ENCODE results near the gene CDC73. TPM values are rescaled to one million over a fixed set of nuclear protein-coding genes. Genes with fewer than 3 reads are reported as not detected.
"Not testable (repeated sequence)": the region's sequence is repeated elsewhere in the genome, so short reads cannot be mapped to it uniquely, and the experiment has no call there.

CDC73 gene
- total RNA-seq, 1 donor from 2014 or later, result 59.8 TPM

- no peak for ATAC-seq
- DNase-seq, result no peak
- H3K27me3 ChIP-seq (ENCODE audit: low read depth), result no peaks in the 10 kb centered on the region
- no peaks in the 10 kb centered on the region for H3K9me3 ChIP-seq
- no peak for TF ChIP-seq CTCF (IDR thresholded peaks at IDR 0.05)
- no peaks in the 10 kb centered on the region for H3K36me3 ChIP-seq
- H3K27ac ChIP-seq, result peak overlapping the region; percentile 39
- peaks cover 47% of the 10 kb centered on the region for H3K4me1 ChIP-seq
- H3K4me3 ChIP-seq, result peak overlapping the region; percentile 47
- intact Hi-C loops (cut with DNase I), result no loop called here
Observed at GRCh38 chr1:193184776-193185175, 62.9 kb downstream of the CDC73 start.

GRCh38 chr1:193185211-193185610 lies 63.4 kb downstream of the CDC73 start:
- no peaks in the 10 kb centered on the region for H3K27me3 ChIP-seq (ENCODE audit: low read depth)
- no peak for TF ChIP-seq CTCF (IDR thresholded peaks at IDR 0.05)
- ATAC-seq (no peak), DNase-seq (no peak)
- no peaks in the 10 kb centered on the region for H3K9me3 ChIP-seq
- H3K4me3 ChIP-seq, result peak overlapping the region; percentile 47
- H3K27ac ChIP-seq, result peak overlapping the region; percentile 39
- intact Hi-C loops (cut with DNase I), result no loop called here
- H3K4me1 ChIP-seq, result peaks cover 52% of the 10 kb centered on the region
- H3K36me3 ChIP-seq, result no peaks in the 10 kb centered on the region

- Histone ChIP-seq H3K27ac (peak within 1 kb of the TSS; percentile 39), H3K27me3 (ENCODE audit: low read depth) (no peaks in the 10 kb centered on the region), H3K4me3 (peak within 1 kb of the TSS; percentile 47), H3K36me3 (no peaks in the 10 kb centered on the region), H3K9me3 (no peaks in the 10 kb centered on the region), H3K4me1 (peaks cover 61% of the 10 kb centered on the region)
- no peak for TF ChIP-seq CTCF (IDR thresholded peaks at IDR 0.05)
- DNase-seq (no peak), ATAC-seq (peak in 1 of 2 donors; percentile 37)
- intact Hi-C loops (cut with DNase I), result no loop called here
Observed at GRCh38 chr1:193185901-193186731, 64.3 kb downstream of the CDC73 start, which contains the start of gene B3GALT2. B3GALT2 (minus strand) TSS chr1:193186613; CDS start chr1:193181562, 5,051 bp downstream.

GRCh38 chr1:193187114-193187513 lies 65.3 kb downstream of the CDC73 start:
- TF ChIP-seq CTCF (IDR thresholded peaks at IDR 0.05), result no peak
- Histone ChIP-seq H3K9me3 (peaks cover 1% of the 10 kb centered on the region), H3K27ac (peak overlapping the region; percentile 37), H3K36me3 (no peaks in the 10 kb centered on the region), H3K4me1 (peaks cover 63% of the 10 kb centered on the region), H3K27me3 (ENCODE audit: low read depth) (no peaks in the 10 kb centered on the region), H3K4me3 (no peak overlapping the region)
- DNase-seq (no peak), ATAC-seq (no peak)
- intact Hi-C loops (cut with DNase I), result no loop called here

- Histone ChIP-seq H3K4me1 (peaks cover 54% of the 10 kb centered on the region), H3K27ac (peak overlapping the region; percentile 32)
- intact Hi-C loops (cut with DNase I); H3K27me3 ChIP-seq (ENCODE audit: low read depth); H3K4me3 ChIP-seq; H3K36me3 ChIP-seq; DNase-seq; ATAC-seq; H3K9me3 ChIP-seq: not testable (repeated sequence)
Observed at GRCh38 chr1:193188915-193189314, 67.1 kb downstream of the CDC73 start.

- Histone ChIP-seq H3K36me3 (no peaks in the 10 kb centered on the region), H3K27me3 (ENCODE audit: low read depth) (no peaks in the 10 kb centered on the region), H3K4me1 (peaks cover 54% of the 10 kb centered on the region), H3K9me3 (peaks cover 8% of the 10 kb centered on the region), H3K4me3 (no peak overlapping the region), H3K27ac (peak overlapping the region; percentile 32)
- DNase-seq (no peak), ATAC-seq (no peak)
- intact Hi-C loops (cut with DNase I), result no loop called here
- TF ChIP-seq CTCF (IDR thresholded peaks at IDR 0.05), result no peak
Observed at GRCh38 chr1:193189442-193190095, 67.7 kb downstream of the CDC73 start.
